K562 (cell line): ENCODE data around the gene PCSK5. TPM values are rescaled to one million over a fixed set of nuclear protein-coding genes. Genes with fewer than 3 reads are reported as not detected.

Experiments
- ATAC-seq: fragments of 200-7000 bp; cut with Tn5 transposase; 3 replicates; pipeline ENCODE4 v1.9.1; 2020; ENCODE audit warnings: moderate library complexity
- BruUV-seq: library from RNA; stranded (reverse); fragments of 400-500 nt; replicated peaks from 2 replicates; lab custom pipeline; 2021; lab: Mats Ljungman, UMichigan
- CTCF ChIA-PET: fragments of 300-600 bp; formaldehyde crosslinking; extraction: SDS; loops from one replicate; lab custom pipeline; 2021; ENCODE audit warnings: low intra/inter-chr PET ratio; lab: Yijun Ruan, JAX
- POLR2A ChIA-PET: fragments of 300-600, 350-650 bp; sonication (Branson Sonifier 250); formaldehyde crosslinking; extraction: SDS; loops from one replicate; lab custom pipeline; 2021; ENCODE audit warnings: antibody characterized with exemption, inconsistent platforms; lab: Yijun Ruan, JAX
- DNase-seq, 4 experiments: peaks; one replicate each; pipeline versions ENCODE4 v3.0.0 to v3.0.0-alpha.2; 2011 to 2018; ENCODE audit warnings: low spot score in 3 of 4, mixed read lengths in 3 of 4; ENCODE audit errors: extremely low read depth in 1 of 4
- FAIRE-seq: peaks from 2 replicates; lab custom pipeline; 2011; peaks lifted over from hg19 to GRCh38; lab: Jason Lieb, UNC
- H2AFZ ChIP-seq: 2 replicates; pipeline ENCODE4 v1.6.0; 2011; ENCODE audit warnings: low read depth, low read length, control low read depth, inconsistent platforms
- H3K27ac ChIP-seq: fragments of 200-600 bp; 3 replicates; pipeline ENCODE4 v1.8.0; 2011; ENCODE audit warnings: low read depth, mild to moderate bottlenecking, control low read depth, inconsistent platforms, low read length, moderate library complexity, mixed read lengths; ENCODE audit errors: extremely low read depth
- H3K27me3 ChIP-seq, 2 experiments: fragments of 300-600 bp in 1 of 2; 2 replicates in 1 of 2; 3 replicates in 1 of 2; pipeline versions ENCODE4 v1.6.0 to v1.8.0; 2011; ENCODE audit warnings: inconsistent platforms in 2 of 2, low read length in 2 of 2, mild to moderate bottlenecking in 1 of 2, mixed read lengths in 1 of 2, moderate library complexity in 1 of 2; ENCODE audit not compliant: control insufficient read depth in 2 of 2, insufficient read depth in 2 of 2
- H3K36me3 ChIP-seq: fragments of 300-600 bp; 3 replicates; pipeline ENCODE4 v1.8.0; 2011; ENCODE audit warnings: mild to moderate bottlenecking, low read length, inconsistent platforms; ENCODE audit not compliant: control insufficient read depth, insufficient read depth
- H3K4me1 ChIP-seq, 2 experiments: fragments of 200-600 bp in 1 of 2; replicated peaks in 1 of 2; 2 replicates in 1 of 2; 3 replicates in 1 of 2; pipeline versions ENCODE4 v1.5.1 to v1.8.0; 2011; ENCODE audit warnings: inconsistent platforms in 2 of 2, low read length in 2 of 2, mild to moderate bottlenecking in 1 of 2, mixed read lengths in 1 of 2, moderate library complexity in 1 of 2; ENCODE audit not compliant: control insufficient read depth in 2 of 2, insufficient read depth in 2 of 2
- H3K4me2 ChIP-seq: 2 replicates; pipeline ENCODE4 v1.6.1; 2011; ENCODE audit warnings: low read length, control low read depth, inconsistent platforms, mixed read lengths; ENCODE audit not compliant: insufficient read depth
- H3K4me3 ChIP-seq: fragments of 200-600 bp; sonication (generic), shearing (Covaris generic); 2 replicates; pipeline ENCODE4 v1.5.1; 2016; ENCODE audit warnings: control low read depth, inconsistent platforms
- H3K79me2 ChIP-seq: fragments of 200-600 bp; 3 replicates; pipeline ENCODE4 v1.8.0; 2011; ENCODE audit warnings: low read length, inconsistent platforms; ENCODE audit not compliant: control insufficient read depth, insufficient read depth
- H3K9ac ChIP-seq, 2 experiments: 2 replicates each; pipeline versions ENCODE4 v1.6.0 to v1.6.1; 2011; ENCODE audit warnings: low read depth in 2 of 2, low read length in 2 of 2, control low read depth in 1 of 2, inconsistent platforms in 1 of 2, mild to moderate bottlenecking in 1 of 2, mixed read lengths in 1 of 2; ENCODE audit not compliant: insufficient read depth in 1 of 2
- H3K9me1 ChIP-seq: one replicate; pipeline ENCODE4 v1.6.0; 2011; ENCODE audit warnings: inconsistent platforms, mild to moderate bottlenecking, low read length, moderate library complexity; ENCODE audit not compliant: control insufficient read depth, insufficient read depth
- H3K9me3 ChIP-seq: replicated peaks from 2 replicates; pipeline ENCODE4 v1.5.1; 2011; ENCODE audit warnings: low read depth, low read length, inconsistent platforms; ENCODE audit not compliant: control insufficient read depth, insufficient read depth
- H4K20me1 ChIP-seq: replicated peaks from 2 replicates; pipeline ENCODE4 v1.6.1; 2011; ENCODE audit warnings: low read length, inconsistent platforms, mixed read lengths; ENCODE audit not compliant: control insufficient read depth, insufficient read depth
- KLF10 ChIP-seq: fragments of 250-450 bp; sonication (Bioruptor Pico); IDR thresholded peaks from 2 replicates; pipeline ENCODE4 v1.6.1; 2021; ENCODE audit warnings: matching md5 sums
- KLF16 ChIP-seq: IDR thresholded peaks from 2 replicates; pipeline ENCODE4 v1.6.1; 2016; ENCODE audit warnings: antibody characterized with exemption
- PCBP2 ChIP-seq: fragments of 200-400 bp; formaldehyde crosslinking; IDR thresholded peaks from 2 replicates; pipeline ENCODE4 v1.6.1; 2018; ENCODE audit warnings: low read length, low read depth, mild to moderate bottlenecking, moderate library complexity; ENCODE audit not compliant: poor library complexity, severe bottlenecking
- ZNF551 ChIP-seq: fragments of 250-450 bp; sonication (Bioruptor Pico); IDR thresholded peaks from 2 replicates; pipeline ENCODE4 v1.5.0; 2021; ENCODE audit warnings: mild to moderate bottlenecking, moderate library complexity
- WGBS: fragments of 100-300 bp; shearing (Covaris generic); methylation state at CpG from one replicate; pipeline ENCODE4 v1.1.6; 2016; ENCODE audit warnings: low coverage, mixed read lengths; ENCODE audit not compliant: insufficient coverage; ENCODE audit errors: missing lambda C conversion rate; 5-methylcytosine and 5-hydroxymethylcytosine counted together
- in situ Hi-C: fragments of 300-500 bp; cut with MboI; formaldehyde crosslinking; loops from 4 replicates; pipeline ENCODE4 v1.15.0; 2018; ENCODE audit warnings: inconsistent platforms, mixed read lengths
- intact Hi-C: fragments of 100-400 bp; cut with micrococcal nuclease; formaldehyde crosslinking; loops from 2 replicates; pipeline ENCODE4 v1.14.2; 2022
- polyA plus RNA-seq, 8 experiments: library from polyadenylated mRNA; depleted of rRNA in 4 of 8; stranded (reverse) in 5 of 8; unstranded in 3 of 8; fragments of >200 nt; fragmentation: Nextera tagmentation in 2 of 8; fragmentation: Illumina TruSeq in 1 of 8; extraction: Ambion mirVana in 2 of 8; extraction: Trizol in 1 of 8; gene quantifications; 2 replicates each; pipeline versions ENCODE4 v1.2.1 to v1.2.3, GENCODE V29; 2011 to 2014; ENCODE audit warnings: inconsistent platforms in 1 of 8, missing spikeins in 1 of 8
- total RNA-seq, 7 experiments: library from RNA; depleted of rRNA in 6 of 7; stranded (reverse); fragments of >200 nt in 6 of 7; fragmentation: Illumina TruSeq in 2 of 7; extraction: Trizol in 2 of 7; gene quantifications; 2 replicates each; pipeline versions ENCODE4 v1.2.1 to v1.2.3, GENCODE V29; 2011 to 2021; ENCODE audit warnings: low replicate concordance in 1 of 7
- TF ChIP-seq, protein P1 (sequence below): fragments of 450-650 bp; IDR thresholded peaks from 2 replicates; pipeline ENCODE4 v1.6.1; 2017; ENCODE audit warnings: antibody characterized with exemption

Gene PCSK5
- total and polyA plus RNA-seq, 9 of the 15 experiments (the other 6 are each of a cell fraction or from before 2014, with no cell fraction given) = not detected

DNA sequence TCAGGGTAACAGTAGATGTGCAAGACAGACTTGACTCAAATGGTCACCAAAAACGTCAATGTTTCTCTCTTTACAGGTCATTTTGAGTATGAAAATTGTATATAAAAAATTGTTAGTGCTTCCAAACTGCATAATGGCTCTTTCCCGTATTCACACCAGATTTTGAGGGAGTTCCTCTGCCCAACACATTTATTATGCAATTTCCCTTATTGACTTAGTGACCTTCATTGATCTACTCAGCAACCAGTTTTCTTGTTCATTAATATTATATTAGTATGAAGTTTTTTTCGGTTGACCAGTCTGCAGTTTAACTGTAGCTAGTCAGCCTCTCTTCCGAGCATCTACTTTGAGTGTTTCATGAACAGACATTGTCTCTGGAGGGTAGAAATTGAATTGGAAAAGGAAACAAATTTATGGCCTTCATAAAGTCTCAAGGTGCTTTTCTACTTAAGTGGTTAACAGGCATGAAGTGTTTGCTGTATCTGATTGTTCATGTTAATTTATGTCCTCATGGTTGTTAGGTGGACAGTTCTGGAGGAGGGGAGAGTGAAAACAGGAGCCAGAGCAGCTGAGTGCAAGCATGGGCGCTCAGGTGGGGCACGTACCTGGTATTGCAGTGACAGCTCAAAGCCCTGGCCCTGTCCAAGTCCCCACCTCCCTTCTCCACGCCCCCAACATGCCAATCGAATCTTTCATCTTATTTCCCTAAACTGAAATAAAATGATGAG is 263.6 kb downstream of the PCSK5 start (continued):
- TF ChIP-seq, protein P1, sequence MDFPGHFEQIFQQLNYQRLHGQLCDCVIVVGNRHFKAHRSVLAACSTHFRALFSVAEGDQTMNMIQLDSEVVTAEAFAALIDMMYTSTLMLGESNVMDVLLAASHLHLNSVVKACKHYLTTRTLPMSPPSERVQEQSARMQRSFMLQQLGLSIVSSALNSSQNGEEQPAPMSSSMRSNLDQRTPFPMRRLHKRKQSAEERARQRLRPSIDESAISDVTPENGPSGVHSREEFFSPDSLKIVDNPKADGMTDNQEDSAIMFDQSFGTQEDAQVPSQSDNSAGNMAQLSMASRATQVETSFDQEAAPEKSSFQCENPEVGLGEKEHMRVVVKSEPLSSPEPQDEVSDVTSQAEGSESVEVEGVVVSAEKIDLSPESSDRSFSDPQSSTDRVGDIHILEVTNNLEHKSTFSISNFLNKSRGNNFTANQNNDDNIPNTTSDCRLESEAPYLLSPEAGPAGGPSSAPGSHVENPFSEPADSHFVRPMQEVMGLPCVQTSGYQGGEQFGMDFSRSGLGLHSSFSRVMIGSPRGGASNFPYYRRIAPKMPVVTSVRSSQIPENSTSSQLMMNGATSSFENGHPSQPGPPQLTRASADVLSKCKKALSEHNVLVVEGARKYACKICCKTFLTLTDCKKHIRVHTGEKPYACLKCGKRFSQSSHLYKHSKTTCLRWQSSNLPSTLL = no peak

DNA sequence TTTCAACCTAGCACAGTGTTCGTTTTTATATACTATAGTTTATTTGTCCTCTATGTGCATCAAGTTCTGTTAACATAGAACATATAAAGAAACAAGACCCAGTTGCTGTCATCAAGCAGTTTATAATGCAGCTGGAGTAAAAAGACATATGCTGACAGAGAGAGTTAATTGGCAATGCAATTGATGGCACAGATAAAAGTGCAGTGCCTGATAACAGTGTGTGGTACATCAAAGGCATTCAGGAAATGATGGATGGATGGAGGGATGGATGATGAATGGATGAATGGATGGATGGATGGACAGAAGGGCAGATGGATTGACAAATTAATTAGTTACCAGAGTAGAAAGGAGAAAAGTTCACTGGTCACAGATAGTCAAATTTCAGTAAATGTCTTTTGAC is 264.9 kb downstream of the PCSK5 start:
- H2AFZ ChIP-seq = no peak overlapping the region
- in situ Hi-C loops = no loop called here
- H3K27me3 ChIP-seq = no peaks in the 10 kb centered on the region
- intact Hi-C loops = no loop called here
- no peaks in the 10 kb centered on the region for H3K9me3 ChIP-seq
- POLR2A ChIA-PET = no interaction called here
- no peak for ATAC-seq
- H3K4me1 ChIP-seq = no peaks in the 10 kb centered on the region
- BruUV-seq = no TSS peak
- no peaks in the 10 kb centered on the region for H3K9me1 ChIP-seq
- DNase-seq = no peak
- TF ChIP-seq PCBP2 (no peak), KLF16 (no peak), ZNF551 (CRISPR knock-in tag) (no peak), KLF10 (CRISPR knock-in tag) (no peak)
- 0% methylated on average over 1 of the region's 1 CpG for WGBS
- no peak overlapping the region for H3K9ac ChIP-seq
- H4K20me1 ChIP-seq = no peaks in the 10 kb centered on the region
- H3K27ac ChIP-seq = no peak overlapping the region
- no peak overlapping the region for H3K4me3 ChIP-seq
- no peaks in the 10 kb centered on the region for H3K36me3 ChIP-seq
- H3K79me2 ChIP-seq = no peaks in the 10 kb centered on the region
- no peak overlapping the region for H3K4me2 ChIP-seq
- CTCF ChIA-PET = no interaction called here
- no peak for FAIRE-seq
